EH (cell line): Measurements from ENCODE around the gene ZC3H7B.
"Not testable (repeated sequence)": the region's sequence is repeated elsewhere in the genome, so short reads cannot be mapped to it uniquely, and the experiment has no call there.

Experiments
- DNase-seq: peaks from one replicate; pipeline ENCODE4 v3.0.0-alpha.2; 2015; ENCODE audit warnings: low read depth

ZC3H7B gene

GRCh38 chr22:41286639-41287091 is 14.7 kb upstream of the ZC3H7B start:
- peak; percentile 62 for DNase-seq

DNA sequence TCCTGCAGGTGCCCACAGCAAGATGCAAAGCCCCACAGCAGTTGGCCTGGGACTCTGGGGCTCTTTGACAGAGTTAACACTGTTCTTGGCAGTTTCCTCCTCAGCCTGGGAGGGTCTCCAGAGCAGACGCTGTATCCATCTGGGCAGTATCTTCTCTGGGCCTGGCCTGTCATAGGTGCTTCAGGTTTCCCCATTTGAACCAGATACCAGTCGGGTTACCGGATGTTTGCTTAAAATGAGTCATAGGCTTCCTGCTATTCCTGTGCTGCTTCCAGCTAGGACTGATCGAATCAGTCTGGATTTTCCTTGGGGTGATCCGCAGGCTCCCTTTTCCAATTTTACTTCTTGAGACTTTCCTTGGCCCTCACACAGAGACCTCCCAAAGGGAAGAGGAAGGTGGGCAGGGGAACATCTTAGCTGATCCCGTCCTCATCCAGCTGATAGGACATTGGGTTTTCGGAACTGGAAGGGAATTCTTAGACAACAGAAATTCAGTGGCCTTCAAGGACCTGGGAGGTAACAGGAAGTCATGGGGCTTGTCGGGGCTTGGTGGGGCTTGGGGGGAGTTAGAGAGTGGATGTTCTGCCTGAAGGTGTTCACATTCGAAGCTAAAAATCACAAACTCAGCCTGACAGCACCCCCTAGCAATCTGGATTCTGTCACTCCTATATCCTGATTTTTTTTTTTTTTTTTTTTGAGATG is 12.9 kb upstream of the ZC3H7B start:
- peak; percentile 82 for DNase-seq

GRCh38 chr22:41289671-41290070 is 11.7 kb upstream of the ZC3H7B start:
- peak; percentile 52 for DNase-seq

DNA sequence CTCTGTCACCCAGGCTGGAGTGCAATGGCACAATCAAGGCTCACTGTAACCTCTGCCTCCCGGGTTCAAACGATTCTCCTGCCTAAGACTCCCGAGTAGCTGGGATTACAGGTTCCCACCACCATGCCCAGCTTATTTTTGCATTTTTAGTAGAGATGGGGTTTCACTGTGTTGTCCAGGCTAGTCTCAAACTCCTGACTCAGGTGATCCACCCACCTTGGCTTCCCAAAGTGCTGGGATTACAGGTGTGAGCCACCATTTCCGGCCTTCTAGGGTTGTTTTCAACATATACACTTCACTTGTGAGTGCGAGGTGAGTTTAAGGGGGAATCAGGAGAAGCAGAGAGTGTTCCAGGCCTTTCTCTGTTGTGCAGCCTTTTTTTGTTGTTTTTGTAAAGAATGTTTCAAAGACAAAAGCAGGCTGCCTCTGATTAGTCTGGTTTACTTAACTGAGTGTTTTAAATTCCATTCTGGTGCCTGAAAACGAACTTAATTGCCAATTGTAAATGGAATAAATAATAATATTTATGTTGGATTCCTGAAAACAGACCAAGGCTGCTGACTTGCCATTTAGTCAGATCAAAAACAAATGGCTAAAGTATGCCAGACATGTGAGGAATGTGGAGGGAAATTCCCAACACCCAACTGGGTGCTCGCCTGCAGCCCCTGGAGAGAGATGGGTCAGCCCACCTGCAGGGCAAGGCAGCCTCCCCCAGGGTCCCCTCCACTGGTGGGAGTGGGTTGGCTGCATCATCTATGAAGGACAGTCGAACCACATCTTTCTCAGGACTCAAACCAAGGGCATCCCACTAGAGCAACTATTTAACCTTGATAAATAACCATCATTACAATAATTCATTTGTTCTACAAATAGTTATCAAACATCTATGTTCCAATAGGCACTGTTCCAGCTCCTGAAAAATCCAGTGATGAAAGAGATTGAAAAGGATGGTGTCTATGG is 10.8 kb upstream of the ZC3H7B start:
- peak; percentile 93 for DNase-seq

DNA sequence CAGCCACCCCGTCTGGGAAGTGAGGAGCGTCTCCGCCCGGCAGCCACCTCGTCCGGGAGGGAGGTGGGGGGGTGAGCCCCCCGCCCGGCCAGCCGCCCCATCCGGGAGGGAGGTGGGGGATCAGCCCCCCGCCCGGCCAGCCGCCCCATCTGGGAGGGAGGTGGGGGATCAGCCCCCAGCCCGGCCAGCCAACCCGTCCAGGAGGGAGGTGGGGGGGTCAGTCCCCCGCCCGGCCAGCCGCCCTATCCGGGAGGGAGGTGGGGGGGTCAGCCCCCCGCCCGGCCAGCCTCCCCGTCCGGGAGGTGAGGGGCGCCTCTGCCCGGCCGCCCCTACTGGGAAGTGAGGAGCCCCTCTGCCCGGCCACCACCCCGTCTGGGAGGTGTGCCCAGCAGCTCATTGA is 6.5 kb upstream of the ZC3H7B start:
- DNase-seq: not testable (repeated sequence)

- DNase-seq: no peak
Observed at GRCh38 chr22:41296826-41297667, 4.3 kb upstream of the ZC3H7B start.

DNA sequence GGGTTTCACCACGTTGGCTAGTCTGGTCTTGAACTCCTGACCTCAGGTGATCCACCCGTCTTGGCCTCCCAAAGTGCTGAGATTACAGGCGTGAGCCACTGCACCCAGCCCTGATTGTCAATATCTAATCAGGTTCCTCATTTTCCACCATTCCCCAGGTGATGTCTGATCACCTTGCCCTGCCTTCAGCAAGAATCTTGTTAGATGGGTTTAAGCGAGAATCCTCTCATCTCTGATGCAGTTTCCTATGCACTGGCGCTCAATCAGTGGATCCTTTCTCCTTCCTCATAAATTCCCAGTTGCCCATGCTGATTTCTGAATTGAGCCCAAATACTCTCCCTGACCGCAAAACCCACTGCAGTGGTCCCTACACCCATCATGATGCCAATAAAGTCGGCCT is 664 bp upstream of the ZC3H7B start:
- DNase-seq: no peak

DNA sequence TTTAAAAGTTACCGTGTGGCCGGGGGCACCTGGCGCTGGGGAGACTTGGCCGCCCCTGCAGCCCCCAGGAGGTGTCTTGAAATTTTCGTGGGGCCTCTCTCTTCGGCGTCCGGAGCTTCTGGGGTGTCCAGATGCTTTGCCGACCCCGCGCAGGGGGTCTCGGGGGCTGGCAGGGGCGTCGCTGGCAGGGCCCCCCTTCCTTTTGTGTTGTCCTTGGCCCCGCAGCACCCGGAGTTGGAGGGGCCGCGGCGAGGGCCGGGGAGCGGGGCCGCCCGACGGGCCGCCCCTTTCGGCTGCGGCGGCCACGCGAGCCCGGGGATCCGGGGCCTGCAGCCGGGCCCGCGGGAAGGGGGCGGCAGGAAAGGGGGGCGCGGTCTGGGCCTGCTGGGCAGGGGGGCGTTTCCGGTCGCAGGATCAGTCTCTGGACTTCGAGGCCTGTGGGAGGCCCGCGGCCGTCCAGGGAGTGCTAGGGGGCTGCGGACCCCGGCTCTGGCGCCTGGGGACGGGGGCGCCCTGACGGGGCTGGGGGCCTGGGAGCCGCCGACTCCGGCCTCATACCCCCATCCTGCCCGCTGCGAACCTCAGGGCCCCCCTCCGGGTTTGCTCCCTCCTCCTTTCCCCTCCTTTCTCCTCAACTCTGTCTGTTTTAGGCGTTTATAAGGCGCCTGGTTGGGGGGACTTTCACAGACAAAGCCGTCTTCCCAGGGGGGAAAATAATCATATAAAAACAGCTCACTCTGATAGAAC is 869 bp downstream of the ZC3H7B start:
- peak; percentile 24 for DNase-seq

DNA sequence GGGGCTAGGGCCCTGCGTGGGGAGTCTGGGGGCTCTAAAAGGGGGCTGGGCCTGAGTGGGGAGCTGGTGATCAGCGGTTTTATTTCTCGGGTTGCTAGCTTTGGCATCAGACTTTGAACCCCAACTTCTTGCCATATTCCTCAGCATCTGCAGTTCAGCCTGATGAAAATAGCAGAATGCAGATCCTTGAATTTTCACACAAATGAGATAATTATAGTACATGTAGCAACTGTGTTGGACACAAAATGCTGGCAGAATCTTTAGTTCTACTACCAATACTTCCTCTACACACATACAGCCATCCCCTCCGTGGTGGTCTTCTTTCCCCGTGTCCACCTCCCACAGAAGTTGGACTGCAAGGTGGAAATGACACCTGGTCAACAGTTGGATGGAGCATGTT is 1.5 kb downstream of the ZC3H7B start:
- no peak for DNase-seq

DNA sequence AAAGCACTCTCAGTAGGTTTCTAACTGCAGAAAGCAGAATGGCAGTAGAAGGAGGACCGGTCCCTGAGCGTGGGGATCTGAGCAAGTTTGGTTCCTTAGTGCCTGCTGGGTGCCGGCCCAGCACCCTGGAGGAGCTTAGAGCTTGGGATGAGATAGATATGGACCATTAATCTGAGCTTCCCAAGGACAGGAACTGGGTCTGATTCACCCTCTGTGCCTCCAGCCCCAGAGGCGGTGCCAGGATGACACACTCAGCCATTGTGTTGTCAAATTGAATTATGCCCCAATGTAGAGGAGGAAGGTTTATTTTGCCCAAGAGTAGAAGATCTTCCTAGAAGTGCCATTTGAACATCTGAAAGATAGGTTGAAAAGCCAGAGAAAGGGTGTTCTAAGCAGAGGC is 4.3 kb downstream of the ZC3H7B start:
- peak; percentile 92 for DNase-seq

GRCh38 chr22:41308054-41308453 is 6.7 kb downstream of the ZC3H7B start:
- peak; percentile 94 for DNase-seq

DNA sequence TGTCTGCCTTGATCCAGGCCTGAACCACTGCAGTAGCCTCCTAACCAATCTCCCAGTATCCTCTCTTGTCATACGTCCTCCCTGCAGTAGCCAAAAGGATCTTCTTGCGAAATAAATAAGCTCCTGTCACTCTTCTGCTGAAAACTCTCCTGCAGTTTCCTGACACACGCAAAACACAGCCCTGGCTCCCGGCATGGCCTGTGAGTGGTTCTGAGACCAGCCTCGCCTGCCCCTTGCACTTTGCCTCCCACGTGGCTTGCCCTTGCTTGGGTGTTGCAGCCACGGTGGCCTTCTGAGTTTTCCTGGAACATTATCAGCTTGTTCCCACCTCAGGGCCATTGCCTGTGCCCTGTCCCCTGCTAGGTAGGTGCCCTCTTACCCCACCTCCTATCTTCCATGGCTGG is 7.2 kb downstream of the ZC3H7B start:
- DNase-seq: no peak

- DNase-seq: no peak
Observed at GRCh38 chr22:41310336-41310735, 9.0 kb downstream of the ZC3H7B start.

GRCh38 chr22:41311487-41311886 is 10.2 kb downstream of the ZC3H7B start:
- no peak for DNase-seq

DNA sequence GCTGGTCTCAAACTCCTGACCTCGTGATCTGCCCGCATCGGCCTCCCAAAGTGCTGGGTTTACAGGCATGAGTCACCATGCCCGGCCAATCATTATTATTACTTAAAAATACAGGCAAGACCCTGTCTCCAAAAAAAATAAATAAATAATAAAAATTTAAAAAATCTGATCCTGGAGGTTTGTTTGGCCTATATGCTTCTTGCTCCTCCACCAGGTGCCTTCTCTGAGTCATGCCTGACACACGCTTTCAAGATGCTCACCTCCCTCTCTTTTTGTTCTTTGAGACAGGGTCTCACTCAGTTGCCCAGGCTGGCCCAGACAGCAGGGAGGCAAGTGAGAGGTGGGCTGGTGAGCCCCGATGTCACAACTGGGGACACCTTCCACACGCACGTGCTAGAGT is 13.5 kb downstream of the ZC3H7B start:
- DNase-seq: no peak

DNA sequence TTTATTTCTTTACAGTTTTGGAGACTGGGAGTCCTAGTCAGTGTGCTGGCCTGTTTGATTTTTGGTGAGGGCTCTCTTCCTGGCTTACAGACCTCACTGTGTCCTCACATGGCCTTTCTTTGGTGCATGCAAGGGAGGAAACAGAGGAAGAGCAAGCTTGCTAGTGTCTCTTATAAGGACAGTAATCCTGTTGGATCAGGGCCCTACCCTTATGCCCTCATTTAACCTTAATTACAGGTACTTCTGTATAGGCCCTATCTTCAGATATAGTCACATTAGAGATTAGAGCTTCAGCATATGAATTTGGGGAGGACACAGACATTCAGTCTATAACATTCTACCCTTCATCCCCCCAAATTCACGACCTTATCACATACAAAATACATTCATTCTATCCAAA is 14.3 kb downstream of the ZC3H7B start:
- no peak for DNase-seq

GRCh38 chr22:41320416-41321240 is 19.3 kb downstream of the ZC3H7B start:
- DNase-seq: no peak

GRCh38 chr22:41324821-41325528 is 23.6 kb downstream of the ZC3H7B start:
- DNase-seq: no peak

DNA sequence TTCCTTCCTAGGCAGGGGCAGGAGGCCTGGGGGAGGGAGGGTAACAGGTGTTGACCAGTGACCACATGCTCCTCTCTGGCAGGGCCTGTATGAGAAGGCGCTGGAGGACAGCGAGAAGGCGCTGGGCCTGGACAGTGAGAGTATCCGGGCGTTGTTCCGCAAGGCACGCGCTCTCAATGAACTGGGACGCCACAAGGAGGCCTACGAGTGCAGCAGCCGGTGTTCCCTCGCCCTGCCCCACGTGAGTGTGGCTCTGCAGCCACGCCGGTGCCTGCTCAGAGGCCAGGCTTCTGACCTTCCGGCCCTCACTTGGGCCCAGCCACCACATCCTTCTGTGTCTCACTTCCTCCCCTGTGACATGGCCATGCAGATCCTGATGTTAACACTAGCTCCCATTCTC is 25.8 kb downstream of the ZC3H7B start:
- no peak for DNase-seq

- DNase-seq: no peak
Observed at GRCh38 chr22:41330169-41330568, 28.8 kb downstream of the ZC3H7B start.
